A673 (cell line): ENCODE measurements around the gene CNGA3. TPM values are rescaled to one million over a fixed set of nuclear protein-coding genes. Genes with fewer than 3 reads are reported as not detected.
"Not testable (repeated sequence)": the region's sequence is repeated elsewhere in the genome, so short reads cannot be mapped to it uniquely, and the experiment has no call there.

Experiments
- BruUV-seq: library from RNA; stranded (reverse); fragments of 400-500 nt; replicated peaks from 2 replicates; lab custom pipeline; 2021; lab: Mats Ljungman, UMichigan
- CTCF ChIA-PET: fragments of 300-600 bp; sonication (Branson Sonifier 250); formaldehyde crosslinking; loops from one replicate; lab custom pipeline; 2022; ENCODE audit warnings: antibody characterized with exemption; lab: Charles Lee
- POLR2A ChIA-PET: fragments of 300-600 bp; sonication (Branson Sonifier 250); formaldehyde crosslinking; loops from one replicate; lab custom pipeline; 2022; ENCODE audit warnings: antibody characterized with exemption; ENCODE audit not compliant: low non-redundant PET; lab: Charles Lee
- DNase-seq: peaks from one replicate; pipeline ENCODE4 v3.0.0-alpha.2; 2015; ENCODE audit warnings: low spot score
- H3K27ac ChIP-seq: fragments of 200-600 bp; sonication (generic); 2 replicates; pipeline ENCODE4 v1.5.1; 2016; ENCODE audit warnings: mixed run types, low read depth, mild to moderate bottlenecking, mixed read lengths, antibody characterized with exemption, low read length; ENCODE audit not compliant: poor library complexity, severe bottlenecking
- H3K27me3 ChIP-seq: fragments of 200-600 bp; sonication (generic); replicated peaks from 2 replicates; pipeline ENCODE4 v1.6.1; 2017; ENCODE audit warnings: mixed run types, low read depth, mild to moderate bottlenecking, mixed read lengths, antibody characterized with exemption, low read length; ENCODE audit not compliant: insufficient read depth, poor library complexity
- H3K36me3 ChIP-seq: fragments of 200-600 bp; sonication (generic); 2 replicates; pipeline ENCODE4 v1.6.1; 2016; ENCODE audit warnings: mixed run types, mild to moderate bottlenecking, mixed read lengths, antibody characterized with exemption, low read length; ENCODE audit not compliant: insufficient read depth, poor library complexity, severe bottlenecking
- H3K4me1 ChIP-seq: fragments of 200-600 bp; sonication (generic); 2 replicates; pipeline ENCODE4 v1.6.1; 2017; ENCODE audit warnings: mixed run types, mild to moderate bottlenecking, mixed read lengths, antibody characterized with exemption, low read length; ENCODE audit not compliant: insufficient read depth, poor library complexity, severe bottlenecking
- H3K4me3 ChIP-seq: fragments of 200-600 bp; sonication (generic); 2 replicates; pipeline ENCODE4 v1.5.1; 2016; ENCODE audit warnings: low read depth, mixed run types, mild to moderate bottlenecking, mixed read lengths, low read length; ENCODE audit not compliant: poor library complexity, severe bottlenecking
- H3K9me3 ChIP-seq: fragments of 200-600 bp; sonication (generic); 2 replicates; pipeline ENCODE4 v1.6.1; 2016; ENCODE audit warnings: mixed run types, low read depth, mild to moderate bottlenecking, mixed read lengths, antibody characterized with exemption, low read length; ENCODE audit not compliant: poor library complexity, severe bottlenecking
- EZH2 ChIP-seq: fragments of 200-600 bp; sonication (generic); IDR thresholded peaks from 2 replicates; pipeline ENCODE4 v1.6.1; 2017; ENCODE audit warnings: borderline replicate concordance, low read depth, mild to moderate bottlenecking, mixed read lengths, antibody characterized with exemption, low read length; ENCODE audit not compliant: poor library complexity, severe bottlenecking
- intact Hi-C: fragments of 100-400 bp; cut with micrococcal nuclease; formaldehyde crosslinking; loops from one replicate; pipeline ENCODE4 v1.10.0; 2022; ENCODE audit not compliant: unreplicated experiment
- total RNA-seq: library from RNA; stranded (reverse); gene quantifications from 2 replicates; pipeline ENCODE4 v1.2.3, GENCODE V29; 2021
- TF ChIP-seq, protein P1 (sequence below): fragments of 300-800, 200-600 bp; sonication (generic); conservative IDR thresholded peaks from 2 replicates; pipeline ENCODE4 v1.5.1; 2017; ENCODE audit warnings: low read depth, mild to moderate bottlenecking, antibody characterized with exemption, low read length, moderate library complexity, mixed read lengths

CNGA3 gene
- total RNA-seq, 1 experiment from 2014 or later = not detected

DNA sequence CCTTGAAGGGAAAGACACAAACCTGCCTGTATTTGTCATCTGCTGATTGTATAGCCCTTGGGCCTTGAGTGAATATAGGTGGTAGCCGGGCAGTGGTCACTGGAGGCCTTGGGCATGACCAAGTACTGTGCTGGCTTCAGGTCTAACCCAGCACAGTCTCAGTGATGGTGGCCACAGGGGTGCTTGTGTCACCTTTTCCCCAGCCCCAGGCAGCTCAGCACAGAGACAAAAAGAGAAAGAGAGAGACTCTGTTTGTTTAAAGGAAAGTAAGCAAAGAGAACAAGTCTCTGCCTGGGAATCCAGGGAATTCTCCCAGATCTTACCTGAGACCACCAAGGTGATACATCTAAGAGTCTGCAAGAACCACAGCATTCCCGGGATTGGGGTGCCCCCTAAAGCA is 59.0 kb downstream of the CNGA3 start:
- Histone ChIP-seq H3K36me3 (no peaks in the 10 kb centered on the region), H3K27me3 (peaks cover 33% of the 10 kb centered on the region), H3K4me3 (no peak overlapping the region), H3K27ac (no peak overlapping the region), H3K4me1 (no peaks in the 10 kb centered on the region), H3K9me3 (no peaks in the 10 kb centered on the region)
- TF ChIP-seq, protein P1, sequence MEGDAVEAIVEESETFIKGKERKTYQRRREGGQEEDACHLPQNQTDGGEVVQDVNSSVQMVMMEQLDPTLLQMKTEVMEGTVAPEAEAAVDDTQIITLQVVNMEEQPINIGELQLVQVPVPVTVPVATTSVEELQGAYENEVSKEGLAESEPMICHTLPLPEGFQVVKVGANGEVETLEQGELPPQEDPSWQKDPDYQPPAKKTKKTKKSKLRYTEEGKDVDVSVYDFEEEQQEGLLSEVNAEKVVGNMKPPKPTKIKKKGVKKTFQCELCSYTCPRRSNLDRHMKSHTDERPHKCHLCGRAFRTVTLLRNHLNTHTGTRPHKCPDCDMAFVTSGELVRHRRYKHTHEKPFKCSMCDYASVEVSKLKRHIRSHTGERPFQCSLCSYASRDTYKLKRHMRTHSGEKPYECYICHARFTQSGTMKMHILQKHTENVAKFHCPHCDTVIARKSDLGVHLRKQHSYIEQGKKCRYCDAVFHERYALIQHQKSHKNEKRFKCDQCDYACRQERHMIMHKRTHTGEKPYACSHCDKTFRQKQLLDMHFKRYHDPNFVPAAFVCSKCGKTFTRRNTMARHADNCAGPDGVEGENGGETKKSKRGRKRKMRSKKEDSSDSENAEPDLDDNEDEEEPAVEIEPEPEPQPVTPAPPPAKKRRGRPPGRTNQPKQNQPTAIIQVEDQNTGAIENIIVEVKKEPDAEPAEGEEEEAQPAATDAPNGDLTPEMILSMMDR = no peak
- TF ChIP-seq EZH2 = no peak
- CTCF ChIA-PET = no interaction called here
- no TSS peak for BruUV-seq
- intact Hi-C loops = no loop called here
- POLR2A ChIA-PET = no interaction called here
- DNase-seq = no peak

DNA sequence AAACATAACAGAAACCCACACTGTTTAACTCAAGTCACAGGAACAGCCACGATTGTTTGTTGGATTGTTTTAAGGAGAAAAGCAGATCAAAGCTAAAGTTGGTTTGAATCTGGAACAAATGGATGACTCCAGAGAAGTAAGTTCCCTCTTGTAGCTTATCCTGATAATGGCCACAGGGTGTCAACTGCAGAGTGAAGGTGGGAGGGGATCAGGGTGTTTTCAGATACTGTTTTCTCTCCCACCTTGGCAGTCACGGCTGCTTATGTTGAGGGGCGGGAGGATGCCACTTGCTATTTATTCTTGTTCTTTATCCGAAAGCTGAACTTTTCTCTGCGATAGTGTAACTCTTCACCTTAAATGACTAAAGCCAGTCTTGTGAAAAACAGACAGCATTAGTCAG is 61.9 kb downstream of the CNGA3 start:
- Histone ChIP-seq H3K36me3 (no peaks in the 10 kb centered on the region), H3K27me3 (peaks cover 4% of the 10 kb centered on the region), H3K9me3 (no peaks in the 10 kb centered on the region), H3K27ac (no peak overlapping the region), H3K4me3 (no peak overlapping the region), H3K4me1 (no peaks in the 10 kb centered on the region)
- no peak for DNase-seq
- no TSS peak for BruUV-seq
- intact Hi-C loops = no loop called here
- no peak for TF ChIP-seq EZH2
- TF ChIP-seq, protein P1 = no peak
- CTCF ChIA-PET = no interaction called here
- POLR2A ChIA-PET = no interaction called here

DNA sequence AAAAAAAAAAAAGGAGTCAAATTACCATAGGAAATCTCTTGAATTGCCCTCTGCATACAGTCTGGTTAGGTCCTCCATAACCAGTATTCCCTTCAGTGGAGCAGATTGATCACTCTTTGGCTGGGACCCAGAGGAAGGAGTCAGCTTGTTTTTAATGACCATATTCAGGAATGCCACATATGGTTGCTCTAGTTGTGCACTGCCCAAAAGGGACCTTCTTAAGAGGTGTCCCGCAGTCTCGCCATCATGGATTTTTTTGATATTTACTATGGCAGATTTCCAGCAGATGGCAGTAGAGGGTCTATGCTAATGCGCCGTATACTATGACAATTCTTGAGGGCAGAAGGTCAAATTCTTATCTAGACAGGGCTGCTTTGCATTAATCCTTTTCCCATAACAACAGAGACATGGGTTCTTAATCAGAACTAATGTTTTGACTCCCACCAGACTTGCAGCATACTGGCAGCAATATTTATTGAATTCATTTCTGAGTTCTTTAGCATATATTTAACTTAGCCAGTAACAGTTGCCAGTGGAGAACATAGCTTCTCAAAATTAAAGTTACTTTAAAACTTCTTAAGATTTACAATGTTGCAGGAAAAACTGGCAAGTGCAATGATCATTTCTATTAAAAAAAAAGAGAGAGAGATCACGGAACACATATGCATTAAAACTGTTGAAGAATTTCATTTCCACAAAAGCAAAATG is 66.6 kb downstream of the CNGA3 start:
- TF ChIP-seq, protein P1 = peak; percentile 76
- no peak for TF ChIP-seq EZH2
- POLR2A ChIA-PET = no interaction called here
- Histone ChIP-seq H3K36me3 (no peaks in the 10 kb centered on the region), H3K9me3 (no peaks in the 10 kb centered on the region), H3K4me3 (no peak overlapping the region), H3K27me3 (peaks cover 3% of the 10 kb centered on the region), H3K27ac (no peak overlapping the region), H3K4me1 (no peaks in the 10 kb centered on the region)
- CTCF ChIA-PET = no interaction called here
- BruUV-seq = no TSS peak
- DNase-seq = peak; percentile 77
- intact Hi-C loops = loop anchor here (1.0 to 5.0 kb wide), 2 partner anchors 188 to 424 kb away; no protein-coding TSS in a partner anchor

DNA sequence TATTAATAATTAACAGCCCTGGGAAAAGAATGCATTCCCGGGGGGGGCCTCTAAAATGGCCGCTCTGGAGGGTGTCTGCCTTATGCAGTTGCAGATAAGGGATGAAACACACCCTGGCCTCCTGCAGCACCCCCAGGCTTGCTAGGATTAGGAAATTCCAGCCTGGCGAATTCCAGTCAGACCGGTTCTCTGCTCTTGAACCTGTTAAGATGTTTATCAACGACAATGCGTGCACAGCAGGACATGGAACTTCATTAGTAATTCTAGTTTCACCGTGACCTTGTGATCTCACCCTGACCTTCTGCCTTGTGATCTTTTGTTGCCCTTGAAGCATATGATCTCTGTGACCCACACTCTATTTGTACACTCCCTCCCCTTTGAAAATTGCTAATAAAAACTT is 68.0 kb downstream of the CNGA3 start:
- intact Hi-C loops = loop anchor here (5.0 kb wide), 1 partner anchor 423 kb away; no protein-coding TSS in a partner anchor
- H3K27ac ChIP-seq, POLR2A ChIA-PET, BruUV-seq, H3K9me3 ChIP-seq, H3K4me1 ChIP-seq, H3K27me3 ChIP-seq, CTCF ChIA-PET, H3K36me3 ChIP-seq, DNase-seq, H3K4me3 ChIP-seq: not testable (repeated sequence)

DNA sequence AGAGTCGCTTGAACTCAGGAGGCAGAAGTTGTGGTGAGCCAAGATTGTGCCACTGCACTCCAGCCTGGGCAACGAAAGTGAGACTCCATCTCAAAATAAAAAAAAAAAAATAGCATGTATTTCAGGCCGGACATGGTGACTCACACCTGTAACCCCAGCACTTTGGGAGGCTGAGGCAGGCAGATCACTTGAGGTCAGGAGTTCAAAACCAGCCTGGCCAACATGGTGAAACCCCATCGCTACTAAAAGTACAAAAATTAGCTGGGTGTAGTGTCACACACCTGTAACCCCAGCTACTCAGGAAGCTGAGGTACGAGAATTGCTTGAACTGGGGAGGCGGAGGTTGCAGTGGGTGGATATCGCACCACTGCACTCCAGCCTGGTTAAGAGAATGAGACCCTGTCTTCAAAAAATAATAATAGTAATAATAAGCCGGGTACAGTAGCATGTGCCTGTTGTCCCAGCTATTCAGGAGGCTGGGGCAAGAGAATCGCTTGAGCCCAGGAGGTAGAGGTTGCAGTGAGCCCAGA is 69.5 kb downstream of the CNGA3 start:
- H3K4me1 ChIP-seq, H3K4me3 ChIP-seq, DNase-seq, H3K27ac ChIP-seq, H3K36me3 ChIP-seq, BruUV-seq, intact Hi-C loops, POLR2A ChIA-PET, H3K27me3 ChIP-seq, H3K9me3 ChIP-seq: not testable (repeated sequence)
- CTCF ChIA-PET = interaction anchor here (0.7 kb wide), 1 partner anchor 31 kb away, joined by 4 read pairs; no protein-coding TSS in a partner anchor
